Loucy (cell line): ENCODE data around the gene SPOP.

Experiments
- H2AFZ ChIP-seq: fragments of 200-600 bp; sonication (generic); 2 replicates; pipeline ENCODE4 v1.6.0; 2016; ENCODE audit warnings: antibody characterized with exemption, mild to moderate bottlenecking, low read length, moderate library complexity
- H3F3A ChIP-seq: fragments of 200-600 bp; 2 replicates; pipeline ENCODE4 v1.6.0; 2016; ENCODE audit warnings: antibody characterized with exemption, low read depth, mild to moderate bottlenecking
- H3K27me3 ChIP-seq: fragments of 200-600 bp; sonication (generic); 2 replicates; pipeline ENCODE4 v1.6.1; 2014; ENCODE audit warnings: low read length, mild to moderate bottlenecking; ENCODE audit not compliant: insufficient read depth, poor library complexity, severe bottlenecking
- H3K36me3 ChIP-seq: fragments of 200-600 bp; sonication (generic); 2 replicates; pipeline ENCODE4 v1.6.1; 2016; ENCODE audit warnings: low read length; ENCODE audit not compliant: insufficient read depth
- H3K4me1 ChIP-seq: fragments of 200-600 bp; sonication (generic); 2 replicates; pipeline ENCODE4 v1.5.1; 2014; ENCODE audit warnings: low read length, mild to moderate bottlenecking; ENCODE audit not compliant: insufficient read depth, poor library complexity, severe bottlenecking
- H3K4me2 ChIP-seq: fragments of 200-600 bp; sonication (generic); 2 replicates; pipeline ENCODE4 v1.6.0; 2014; ENCODE audit warnings: antibody characterized with exemption, low read length, low read depth, mild to moderate bottlenecking; ENCODE audit not compliant: poor library complexity, severe bottlenecking
- H3K4me3 ChIP-seq: fragments of 200-600 bp; sonication (generic); 2 replicates; pipeline ENCODE4 v1.5.1; 2014; ENCODE audit warnings: low read length, mild to moderate bottlenecking, mixed read lengths; ENCODE audit not compliant: poor library complexity, severe bottlenecking
- H3K79me2 ChIP-seq: fragments of 200-600 bp; sonication (generic); 2 replicates; pipeline ENCODE4 v1.6.1; 2014; ENCODE audit warnings: low read length; ENCODE audit not compliant: insufficient read depth
- H3K9ac ChIP-seq: fragments of 200-600 bp; sonication (generic); 2 replicates; pipeline ENCODE4 v1.6.0; 2014; ENCODE audit warnings: mild to moderate bottlenecking, low read depth, low read length, moderate library complexity; ENCODE audit not compliant: poor library complexity, severe bottlenecking
- H3K9me2 ChIP-seq: fragments of 200-600 bp; sonication (generic); replicated peaks from 2 replicates; pipeline ENCODE4 v1.6.1; 2016; ENCODE audit warnings: low read depth, low read length, mixed read lengths
- H3K9me3 ChIP-seq: fragments of 200-600 bp; sonication (generic); 2 replicates; pipeline ENCODE4 v1.6.1; 2014; ENCODE audit warnings: mild to moderate bottlenecking, antibody characterized with exemption, low read length, low read depth; ENCODE audit not compliant: insufficient read depth
- H4K20me1 ChIP-seq: fragments of 200-600 bp; sonication (generic); 2 replicates; pipeline ENCODE4 v1.6.0; 2014; ENCODE audit warnings: antibody characterized with exemption, low read length, mild to moderate bottlenecking; ENCODE audit not compliant: insufficient read depth, poor library complexity, severe bottlenecking
- CTCF ChIP-seq: fragments of 200-600 bp; sonication (generic); conservative IDR thresholded peaks from 2 replicates; pipeline ENCODE4 v1.5.1; 2014; ENCODE audit warnings: mild to moderate bottlenecking, antibody characterized with exemption, low read length
- EZH2phosphoT487 ChIP-seq: fragments of 200-600 bp; IDR thresholded peaks from 2 replicates; pipeline ENCODE4 v1.6.1; 2018; ENCODE audit warnings: antibody characterized with exemption, mild to moderate bottlenecking, moderate library complexity, borderline replicate concordance

Gene SPOP

GRCh38 chr17:49604314-49604869 lies 73.5 kb downstream of the SPOP start:
- peaks cover 88% of the 10 kb centered on the region for H3K36me3 ChIP-seq

GRCh38 chr17:49603720-49604119 lies 74.2 kb downstream of the SPOP start:
- H3K9ac ChIP-seq: no peak overlapping the region
- no peaks in the 10 kb centered on the region for H3F3A ChIP-seq
- no peaks in the 10 kb centered on the region for H3K27me3 ChIP-seq
- H3K4me2 ChIP-seq: no peak overlapping the region
- no peaks in the 10 kb centered on the region for H3K4me1 ChIP-seq
- H3K79me2 ChIP-seq: no peaks in the 10 kb centered on the region
- no peaks in the 10 kb centered on the region for H4K20me1 ChIP-seq
- no peaks in the 10 kb centered on the region for H3K9me2 ChIP-seq
- H3K36me3 ChIP-seq: peaks cover 86% of the 10 kb centered on the region
- H2AFZ ChIP-seq: no peak overlapping the region
- TF ChIP-seq EZH2phosphoT487: no peak
- no peak for TF ChIP-seq CTCF
- H3K9me3 ChIP-seq: no peaks in the 10 kb centered on the region
- H3K4me3 ChIP-seq: no peak overlapping the region

More at GRCh38 chr17:49604314-49604869, 73.5 kb downstream of the SPOP start:
- Histone ChIP-seq H3K9me2 (no peaks in the 10 kb centered on the region), H2AFZ (no peak overlapping the region), H4K20me1 (no peaks in the 10 kb centered on the region), H3K4me1 (no peaks in the 10 kb centered on the region), H3K4me3 (no peak overlapping the region), H3K79me2 (no peaks in the 10 kb centered on the region), H3K9me3 (no peaks in the 10 kb centered on the region), H3F3A (no peaks in the 10 kb centered on the region), H3K9ac (no peak overlapping the region), H3K27me3 (no peaks in the 10 kb centered on the region), H3K4me2 (no peak overlapping the region)
- TF ChIP-seq EZH2phosphoT487: no peak
- TF ChIP-seq CTCF: no peak

GRCh38 chr17:49603238-49603637 lies 74.7 kb downstream of the SPOP start:
- no peaks in the 10 kb centered on the region for H3K9me2 ChIP-seq
- no peak overlapping the region for H2AFZ ChIP-seq
- H3K79me2 ChIP-seq: no peaks in the 10 kb centered on the region
- H3F3A ChIP-seq: no peaks in the 10 kb centered on the region
- H3K27me3 ChIP-seq: no peaks in the 10 kb centered on the region
- no peaks in the 10 kb centered on the region for H3K9me3 ChIP-seq
- no peaks in the 10 kb centered on the region for H4K20me1 ChIP-seq
- no peak overlapping the region for H3K4me2 ChIP-seq
- H3K4me1 ChIP-seq: peaks cover 2% of the 10 kb centered on the region
- TF ChIP-seq CTCF (no peak), EZH2phosphoT487 (no peak)
- peaks cover 84% of the 10 kb centered on the region for H3K36me3 ChIP-seq
- H3K9ac ChIP-seq: no peak overlapping the region
- H3K4me3 ChIP-seq: no peak overlapping the region
